K562 (cell line): Measurements from ENCODE around the gene MFSD12. TPM values are rescaled to one million over a fixed set of nuclear protein-coding genes. Genes with fewer than 3 reads are reported as not detected.

ENCODE experiments used
- CCNT2 ChIP-seq: IDR thresholded peaks from 2 replicates; pipeline ENCODE4 v1.6.1; 2011; ENCODE audit warnings: borderline replicate concordance, low read depth, mild to moderate bottlenecking, moderate library complexity, mixed read lengths, low read length; ENCODE audit not compliant: insufficient read length; ENCODE audit errors: extremely low read depth
- GABPB1 ChIP-seq: sonication (generic); formaldehyde crosslinking; IDR thresholded peaks from 2 replicates; pipeline ENCODE4 v1.8.0; 2022; ENCODE audit warnings: mild to moderate bottlenecking, missing genetic modification reagents
- HDAC3 ChIP-seq: fragments of 450-650 bp; IDR thresholded peaks from 2 replicates; pipeline ENCODE4 v1.6.1; 2018; ENCODE audit warnings: borderline replicate concordance, mild to moderate bottlenecking, moderate library complexity; ENCODE audit not compliant: partially characterized antibody
- MAFK ChIP-seq: IDR thresholded peaks from 2 replicates; pipeline ENCODE4 v1.6.1; 2011; ENCODE audit warnings: low read length, improper control_type of control experiment
- SIRT6 ChIP-seq: IDR thresholded peaks from one replicate; pipeline ENCODE4 v1.6.1; 2012; ENCODE audit warnings: low read depth, mild to moderate bottlenecking, control low read depth, inconsistent platforms, low read length, moderate library complexity
- TAF9B ChIP-seq: fragments of 450-650 bp; IDR thresholded peaks from 2 replicates; pipeline ENCODE4 v1.6.1; 2018; ENCODE audit warnings: mild to moderate bottlenecking; ENCODE audit not compliant: partially characterized antibody
- polyA plus RNA-seq, 8 experiments: library from polyadenylated mRNA; depleted of rRNA in 4 of 8; stranded (reverse) in 5 of 8; unstranded in 3 of 8; fragments of >200 nt; fragmentation: Nextera tagmentation in 2 of 8; fragmentation: Illumina TruSeq in 1 of 8; extraction: Ambion mirVana in 2 of 8; extraction: Trizol in 1 of 8; gene quantifications; 2 replicates each; pipeline versions ENCODE4 v1.2.1 to v1.2.3, GENCODE V29; 2011 to 2014; ENCODE audit warnings: inconsistent platforms in 1 of 8, missing spikeins in 1 of 8
- total RNA-seq, 7 experiments: library from RNA; depleted of rRNA in 6 of 7; stranded (reverse); fragments of >200 nt in 6 of 7; fragmentation: Illumina TruSeq in 2 of 7; extraction: Trizol in 2 of 7; gene quantifications; 2 replicates each; pipeline versions ENCODE4 v1.2.1 to v1.2.3, GENCODE V29; 2011 to 2021; ENCODE audit warnings: low replicate concordance in 1 of 7
- TF ChIP-seq, protein P1 (sequence below): fragments of 450-650 bp; IDR thresholded peaks from 2 replicates; pipeline ENCODE4 v1.6.1; 2016; ENCODE audit warnings: mild to moderate bottlenecking
- TF ChIP-seq, protein P2 (sequence below), 2 experiments: fragments of 450-650 bp; formaldehyde crosslinking in 1 of 2; IDR thresholded peaks; 2 replicates each; pipeline versions ENCODE4 v1.4.0 to v1.6.1; 2014 to 2020; ENCODE audit warnings: mild to moderate bottlenecking in 2 of 2, borderline replicate concordance in 1 of 2, low read depth in 1 of 2
- TF ChIP-seq, protein P3 (sequence below): fragments of 250-450 bp; sonication (Bioruptor Pico); IDR thresholded peaks from 2 replicates; pipeline ENCODE4 v1.4.0; 2020

Gene MFSD12
- total and polyA plus RNA-seq, 9 of the 15 experiments (the other 6 are each of a cell fraction or from before 2014, with no cell fraction given), result 0.69 to 112 (median 31.8) TPM

DNA sequence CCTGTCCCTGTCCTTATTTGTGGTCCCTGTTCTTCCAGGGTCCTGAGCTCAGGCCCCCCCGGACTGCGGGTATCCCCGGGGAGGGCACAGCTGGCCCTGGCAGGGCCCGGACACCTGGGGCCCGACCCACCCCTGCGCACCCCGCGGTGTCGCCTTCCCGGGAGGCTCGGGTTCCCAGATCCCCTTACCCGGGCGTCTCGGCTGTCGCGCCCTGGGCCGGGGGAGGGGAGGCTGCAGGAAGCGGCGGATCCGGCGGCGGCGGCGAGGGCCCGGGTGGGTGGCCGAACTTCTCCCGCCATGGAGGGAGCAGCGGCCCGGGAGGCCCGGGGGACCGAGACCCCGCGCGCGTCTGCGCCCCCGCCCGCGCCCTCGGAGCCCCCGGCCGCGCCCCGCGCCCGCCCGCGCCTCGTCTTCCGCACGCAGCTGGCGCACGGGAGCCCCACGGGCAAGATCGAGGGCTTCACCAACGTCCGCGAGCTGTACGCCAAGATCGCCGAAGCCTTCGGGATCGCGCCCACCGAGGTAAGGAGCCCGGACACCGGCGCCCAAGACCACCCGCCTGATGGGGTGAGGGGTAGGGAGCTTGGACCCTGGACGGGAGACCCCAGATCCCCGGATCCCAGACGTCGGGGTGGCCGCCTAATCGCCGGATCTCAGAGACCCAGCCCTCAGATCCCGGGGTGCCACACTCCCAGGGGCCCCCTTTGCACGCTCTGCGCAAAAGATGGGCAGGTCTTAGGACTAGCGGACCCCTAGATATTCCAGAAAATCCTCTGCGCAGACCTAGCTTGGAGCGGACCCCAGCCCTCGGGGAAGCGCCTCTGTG, 28.1 kb upstream of the MFSD12 start, which contains the start of gene GIPC3 (continued):
- TF ChIP-seq, protein P1, sequence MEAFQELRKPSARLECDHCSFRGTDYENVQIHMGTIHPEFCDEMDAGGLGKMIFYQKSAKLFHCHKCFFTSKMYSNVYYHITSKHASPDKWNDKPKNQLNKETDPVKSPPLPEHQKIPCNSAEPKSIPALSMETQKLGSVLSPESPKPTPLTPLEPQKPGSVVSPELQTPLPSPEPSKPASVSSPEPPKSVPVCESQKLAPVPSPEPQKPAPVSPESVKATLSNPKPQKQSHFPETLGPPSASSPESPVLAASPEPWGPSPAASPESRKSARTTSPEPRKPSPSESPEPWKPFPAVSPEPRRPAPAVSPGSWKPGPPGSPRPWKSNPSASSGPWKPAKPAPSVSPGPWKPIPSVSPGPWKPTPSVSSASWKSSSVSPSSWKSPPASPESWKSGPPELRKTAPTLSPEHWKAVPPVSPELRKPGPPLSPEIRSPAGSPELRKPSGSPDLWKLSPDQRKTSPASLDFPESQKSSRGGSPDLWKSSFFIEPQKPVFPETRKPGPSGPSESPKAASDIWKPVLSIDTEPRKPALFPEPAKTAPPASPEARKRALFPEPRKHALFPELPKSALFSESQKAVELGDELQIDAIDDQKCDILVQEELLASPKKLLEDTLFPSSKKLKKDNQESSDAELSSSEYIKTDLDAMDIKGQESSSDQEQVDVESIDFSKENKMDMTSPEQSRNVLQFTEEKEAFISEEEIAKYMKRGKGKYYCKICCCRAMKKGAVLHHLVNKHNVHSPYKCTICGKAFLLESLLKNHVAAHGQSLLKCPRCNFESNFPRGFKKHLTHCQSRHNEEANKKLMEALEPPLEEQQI, result no peak
- TF ChIP-seq, protein P2, sequence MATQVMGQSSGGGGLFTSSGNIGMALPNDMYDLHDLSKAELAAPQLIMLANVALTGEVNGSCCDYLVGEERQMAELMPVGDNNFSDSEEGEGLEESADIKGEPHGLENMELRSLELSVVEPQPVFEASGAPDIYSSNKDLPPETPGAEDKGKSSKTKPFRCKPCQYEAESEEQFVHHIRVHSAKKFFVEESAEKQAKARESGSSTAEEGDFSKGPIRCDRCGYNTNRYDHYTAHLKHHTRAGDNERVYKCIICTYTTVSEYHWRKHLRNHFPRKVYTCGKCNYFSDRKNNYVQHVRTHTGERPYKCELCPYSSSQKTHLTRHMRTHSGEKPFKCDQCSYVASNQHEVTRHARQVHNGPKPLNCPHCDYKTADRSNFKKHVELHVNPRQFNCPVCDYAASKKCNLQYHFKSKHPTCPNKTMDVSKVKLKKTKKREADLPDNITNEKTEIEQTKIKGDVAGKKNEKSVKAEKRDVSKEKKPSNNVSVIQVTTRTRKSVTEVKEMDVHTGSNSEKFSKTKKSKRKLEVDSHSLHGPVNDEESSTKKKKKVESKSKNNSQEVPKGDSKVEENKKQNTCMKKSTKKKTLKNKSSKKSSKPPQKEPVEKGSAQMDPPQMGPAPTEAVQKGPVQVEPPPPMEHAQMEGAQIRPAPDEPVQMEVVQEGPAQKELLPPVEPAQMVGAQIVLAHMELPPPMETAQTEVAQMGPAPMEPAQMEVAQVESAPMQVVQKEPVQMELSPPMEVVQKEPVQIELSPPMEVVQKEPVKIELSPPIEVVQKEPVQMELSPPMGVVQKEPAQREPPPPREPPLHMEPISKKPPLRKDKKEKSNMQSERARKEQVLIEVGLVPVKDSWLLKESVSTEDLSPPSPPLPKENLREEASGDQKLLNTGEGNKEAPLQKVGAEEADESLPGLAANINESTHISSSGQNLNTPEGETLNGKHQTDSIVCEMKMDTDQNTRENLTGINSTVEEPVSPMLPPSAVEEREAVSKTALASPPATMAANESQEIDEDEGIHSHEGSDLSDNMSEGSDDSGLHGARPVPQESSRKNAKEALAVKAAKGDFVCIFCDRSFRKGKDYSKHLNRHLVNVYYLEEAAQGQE (IDR thresholded peaks at IDR 0.05; ENCODE audit: borderline replicate concordance), result no peak
- TF ChIP-seq, protein P2 (CRISPR knock-in tag; IDR thresholded peaks at IDR 0.05; ENCODE audit: low read depth), result 0 out of 2 replicates have a peak, but pooled peaks have one; percentile 18
- TF ChIP-seq SIRT6, result no peak
- TF ChIP-seq HDAC3, result no peak
- TF ChIP-seq, protein P3, sequence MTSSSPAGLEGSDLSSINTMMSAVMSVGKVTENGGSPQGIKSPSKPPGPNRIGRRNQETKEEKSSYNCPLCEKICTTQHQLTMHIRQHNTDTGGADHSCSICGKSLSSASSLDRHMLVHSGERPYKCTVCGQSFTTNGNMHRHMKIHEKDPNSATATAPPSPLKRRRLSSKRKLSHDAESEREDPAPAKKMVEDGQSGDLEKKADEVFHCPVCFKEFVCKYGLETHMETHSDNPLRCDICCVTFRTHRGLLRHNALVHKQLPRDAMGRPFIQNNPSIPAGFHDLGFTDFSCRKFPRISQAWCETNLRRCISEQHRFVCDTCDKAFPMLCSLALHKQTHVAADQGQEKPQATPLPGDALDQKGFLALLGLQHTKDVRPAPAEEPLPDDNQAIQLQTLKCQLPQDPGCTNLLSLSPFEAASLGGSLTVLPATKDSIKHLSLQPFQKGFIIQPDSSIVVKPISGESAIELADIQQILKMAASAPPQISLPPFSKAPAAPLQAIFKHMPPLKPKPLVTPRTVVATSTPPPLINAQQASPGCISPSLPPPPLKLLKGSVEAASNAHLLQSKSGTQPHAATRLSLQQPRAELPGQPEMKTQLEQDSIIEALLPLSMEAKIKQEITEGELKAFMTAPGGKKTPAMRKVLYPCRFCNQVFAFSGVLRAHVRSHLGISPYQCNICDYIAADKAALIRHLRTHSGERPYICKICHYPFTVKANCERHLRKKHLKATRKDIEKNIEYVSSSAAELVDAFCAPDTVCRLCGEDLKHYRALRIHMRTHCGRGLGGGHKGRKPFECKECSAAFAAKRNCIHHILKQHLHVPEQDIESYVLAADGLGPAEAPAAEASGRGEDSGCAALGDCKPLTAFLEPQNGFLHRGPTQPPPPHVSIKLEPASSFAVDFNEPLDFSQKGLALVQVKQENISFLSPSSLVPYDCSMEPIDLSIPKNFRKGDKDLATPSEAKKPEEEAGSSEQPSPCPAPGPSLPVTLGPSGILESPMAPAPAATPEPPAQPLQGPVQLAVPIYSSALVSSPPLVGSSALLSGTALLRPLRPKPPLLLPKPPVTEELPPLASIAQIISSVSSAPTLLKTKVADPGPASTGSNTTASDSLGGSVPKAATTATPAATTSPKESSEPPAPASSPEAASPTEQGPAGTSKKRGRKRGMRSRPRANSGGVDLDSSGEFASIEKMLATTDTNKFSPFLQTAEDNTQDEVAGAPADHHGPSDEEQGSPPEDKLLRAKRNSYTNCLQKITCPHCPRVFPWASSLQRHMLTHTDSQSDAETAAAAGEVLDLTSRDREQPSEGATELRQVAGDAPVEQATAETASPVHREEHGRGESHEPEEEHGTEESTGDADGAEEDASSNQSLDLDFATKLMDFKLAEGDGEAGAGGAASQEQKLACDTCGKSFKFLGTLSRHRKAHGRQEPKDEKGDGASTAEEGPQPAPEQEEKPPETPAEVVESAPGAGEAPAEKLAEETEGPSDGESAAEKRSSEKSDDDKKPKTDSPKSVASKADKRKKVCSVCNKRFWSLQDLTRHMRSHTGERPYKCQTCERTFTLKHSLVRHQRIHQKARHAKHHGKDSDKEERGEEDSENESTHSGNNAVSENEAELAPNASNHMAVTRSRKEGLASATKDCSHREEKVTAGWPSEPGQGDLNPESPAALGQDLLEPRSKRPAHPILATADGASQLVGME (CRISPR knock-in tag), result no peak
- peak; percentile 12 for TF ChIP-seq CCNT2
- no peak for TF ChIP-seq GABPB1
- no peak for TF ChIP-seq TAF9B
- TF ChIP-seq MAFK, result no peak
